Measurements from ENCODE around the gene FTSJ3. TPM values are rescaled to one million over a fixed set of nuclear protein-coding genes. Genes with fewer than 3 reads are reported as not detected.
"Not testable (repeated sequence)": the region's sequence is repeated elsewhere in the genome, so short reads cannot be mapped to it uniquely, and the experiment has no call there.

The FTSJ3 gene
- total RNA-seq, 1 donor from 2014 or later = 37.4 TPM

- Histone ChIP-seq H3K27ac (no peak overlapping the region), H3K27me3 (ENCODE audit: low read depth) (no peaks in the 10 kb centered on the region), H3K36me3 (no peaks in the 10 kb centered on the region), H3K4me1 (no peaks in the 10 kb centered on the region), H3K4me3 (no peak overlapping the region), H3K9me3 (no peaks in the 10 kb centered on the region)
- DNase-seq (no peak), ATAC-seq (no peak)
- TF ChIP-seq CTCF (IDR thresholded peaks at IDR 0.05) = no peak
- intact Hi-C loops (cut with DNase I) = no loop called here
These were observed 31.8 kb upstream of the FTSJ3 start for GRCh38 chr17:63859257-63859656.

- intact Hi-C loops (cut with DNase I); H3K4me3 ChIP-seq; DNase-seq; ATAC-seq; H3K27me3 ChIP-seq (ENCODE audit: low read depth); H3K36me3 ChIP-seq; H3K27ac ChIP-seq; H3K9me3 ChIP-seq; H3K4me1 ChIP-seq: not testable (repeated sequence)
These were observed 29.0 kb upstream of the FTSJ3 start for GRCh38 chr17:63856425-63856824.

- no peaks in the 10 kb centered on the region for H3K4me1 ChIP-seq
- DNase-seq (no peak), ATAC-seq (no peak)
- no peaks in the 10 kb centered on the region for H3K36me3 ChIP-seq
- H3K27ac ChIP-seq = no peak overlapping the region
- H3K27me3 ChIP-seq (ENCODE audit: low read depth) = no peaks in the 10 kb centered on the region
- H3K4me3 ChIP-seq = no peak overlapping the region
- no peaks in the 10 kb centered on the region for H3K9me3 ChIP-seq
- no peak for TF ChIP-seq CTCF (IDR thresholded peaks at IDR 0.05)
- intact Hi-C loops (cut with DNase I) = no loop called here
These were observed 27.7 kb upstream of the FTSJ3 start for GRCh38 chr17:63855185-63855584.

GRCh38 chr17:63854709-63855108 is 27.2 kb upstream of the FTSJ3 start:
- H3K27ac ChIP-seq = no peak overlapping the region
- TF ChIP-seq CTCF (IDR thresholded peaks at IDR 0.05) = no peak
- H3K4me3 ChIP-seq = no peak overlapping the region
- intact Hi-C loops (cut with DNase I) = no loop called here
- no peaks in the 10 kb centered on the region for H3K36me3 ChIP-seq
- H3K9me3 ChIP-seq = no peaks in the 10 kb centered on the region
- no peak for ATAC-seq
- no peak for DNase-seq
- no peaks in the 10 kb centered on the region for H3K27me3 ChIP-seq (ENCODE audit: low read depth)
- no peaks in the 10 kb centered on the region for H3K4me1 ChIP-seq

DNA sequence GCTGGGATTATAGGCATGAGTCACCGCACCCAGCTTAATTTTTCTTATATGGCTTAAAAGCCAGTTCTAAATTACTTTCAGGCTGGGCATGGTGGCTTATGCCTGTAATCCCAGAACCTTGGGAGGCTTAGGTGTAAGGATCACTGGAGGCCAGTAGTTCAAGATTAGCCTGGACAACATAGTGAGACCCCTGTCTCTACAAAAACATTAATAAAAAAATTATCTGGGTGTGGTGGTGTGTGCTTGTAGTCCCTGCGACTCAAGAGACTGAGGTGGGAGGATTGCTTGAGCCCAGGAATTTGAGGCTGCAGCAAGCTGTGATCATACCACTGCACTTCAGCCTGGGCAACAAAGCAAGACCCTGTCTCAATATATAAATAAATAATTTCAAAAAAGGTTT is 25.8 kb upstream of the FTSJ3 start:
- H3K27ac ChIP-seq = no peak overlapping the region
- H3K27me3 ChIP-seq (ENCODE audit: low read depth) = no peaks in the 10 kb centered on the region
- intact Hi-C loops (cut with DNase I) = no loop called here
- no peak for TF ChIP-seq CTCF (IDR thresholded peaks at IDR 0.05)
- H3K4me1 ChIP-seq = peaks cover 8% of the 10 kb centered on the region
- H3K9me3 ChIP-seq = peaks cover 3% of the 10 kb centered on the region
- ATAC-seq (no peak), DNase-seq (no peak)
- no peak overlapping the region for H3K4me3 ChIP-seq
- H3K36me3 ChIP-seq = no peaks in the 10 kb centered on the region

DNA sequence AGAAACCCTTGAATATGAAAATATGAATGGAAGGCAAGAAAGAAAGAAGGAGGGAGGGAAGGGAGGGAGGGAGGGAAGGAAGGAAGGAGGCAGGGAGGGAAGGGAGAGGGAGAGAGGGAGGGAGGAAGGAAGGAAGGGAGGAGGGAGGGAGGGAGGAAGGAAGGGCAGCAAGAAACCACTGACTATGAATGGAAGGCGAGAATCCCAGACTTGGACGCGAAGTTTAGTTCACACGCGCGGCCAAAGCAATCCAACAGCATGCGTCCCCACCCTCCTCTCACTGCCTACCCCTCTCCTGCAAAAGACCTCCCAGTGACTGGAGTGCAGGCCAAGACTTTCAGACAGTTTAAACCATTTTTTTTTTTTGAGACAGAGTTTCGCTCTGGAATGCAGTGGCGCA is 22.9 kb upstream of the FTSJ3 start:
- no peak overlapping the region for H3K4me3 ChIP-seq
- intact Hi-C loops (cut with DNase I) = no loop called here
- peaks cover 3% of the 10 kb centered on the region for H3K9me3 ChIP-seq
- H3K27ac ChIP-seq = no peak overlapping the region
- no peak for ATAC-seq
- H3K4me1 ChIP-seq = peaks cover 8% of the 10 kb centered on the region
- no peaks in the 10 kb centered on the region for H3K36me3 ChIP-seq
- DNase-seq = no peak
- no peak for TF ChIP-seq CTCF (IDR thresholded peaks at IDR 0.05)
- H3K27me3 ChIP-seq (ENCODE audit: low read depth) = no peaks in the 10 kb centered on the region
